Measurements from ENCODE around the gene KDM7A. TPM values are rescaled to one million over a fixed set of nuclear protein-coding genes. Genes with fewer than 3 reads are reported as not detected.

Gene KDM7A
- total and polyA plus RNA-seq, 2 of the 8 experiments (the other 6 are each of a cell fraction or from before 2014, with no cell fraction given) = 2.2 to 12.5 TPM

GRCh38 chr7:140176811-140177702 lies at the start of gene KDM7A (continued):
- TF ChIP-seq SIRT6 (IDR thresholded peaks at IDR 0.05; ENCODE audit: low read length) (no peak), EGR1 (IDR thresholded peaks at IDR 0.05; ENCODE audit: borderline replicate concordance, low read depth, low read length) (peak; percentile 99), BRCA1 (IDR thresholded peaks at IDR 0.05; ENCODE audit: low read depth, low read length) (no peak), SUZ12 (IDR thresholded peaks at IDR 0.05; ENCODE audit: low read length) (0 out of 2 replicates have a peak, but pooled peaks have one; percentile 38), FOSL1 (IDR thresholded peaks at IDR 0.05; ENCODE audit: insufficient read depth, low read depth, low read length) (no peak), TAF7 (optimal IDR thresholded peaks at IDR 0.05; ENCODE audit: borderline replicate concordance, low read depth, low read length) (peak; percentile 36), SP4 (IDR thresholded peaks at IDR 0.05; ENCODE audit: low read length) (no peak), NANOG (IDR thresholded peaks at IDR 0.05; ENCODE audit: insufficient read depth, low read depth, low read length, poor library complexity, severe bottlenecking) (no peak), POLR2A (IDR thresholded peaks at IDR 0.05; ENCODE audit: control extremely low read depth in 1 of 2, low read depth in 2 of 2, low read length in 2 of 2) (peak in 1 of 2 experiments; percentile 56; a peak in 2 of 3 replicates), E2F6 (IDR thresholded peaks at IDR 0.05) (no peak), SIX5 (IDR thresholded peaks at IDR 0.05; ENCODE audit: low read depth, low read length) (no peak), CBX5 (IDR thresholded peaks at IDR 0.05; ENCODE audit: low read depth, low read length) (no peak), SIN3A (conservative IDR thresholded peaks at IDR 0.05 in 1 of 2, IDR thresholded peaks at IDR 0.05 in 1 of 2; ENCODE audit: low read depth in 1 of 2, low read length in 2 of 2) (peak in 1 of 2 experiments; percentile 84; a peak in 2 of 4 replicates), CBX8 (IDR thresholded peaks at IDR 0.05; ENCODE audit: borderline replicate concordance, low read depth, low read length) (no peak), RAD21 (IDR thresholded peaks at IDR 0.05 in 1 of 2, conservative IDR thresholded peaks at IDR 0.05 in 1 of 2; ENCODE audit: low read depth in 2 of 2, low read length in 2 of 2) (no peak), EP300 (IDR thresholded peaks at IDR 0.05; ENCODE audit: borderline replicate concordance in 1 of 2, low read depth in 2 of 2, low read length in 2 of 2) (no peak), KDM1A (IDR thresholded peaks at IDR 0.05; ENCODE audit: borderline replicate concordance, low read length) (no peak), JUND (IDR thresholded peaks at IDR 0.05; ENCODE audit: low read length) (no peak), MAX (IDR thresholded peaks at IDR 0.05) (peak; percentile 46), HDAC2 (IDR thresholded peaks at IDR 0.05; ENCODE audit: borderline replicate concordance in 1 of 2, low read depth in 2 of 2, low read length in 2 of 2) (peak in 1 of 2 experiments; percentile 68; a peak in 1 of 4 replicates), BACH1 (IDR thresholded peaks at IDR 0.05; ENCODE audit: low read length) (peak; percentile 73), GTF2F1 (IDR thresholded peaks at IDR 0.05; ENCODE audit: borderline replicate concordance, low read depth, low read length) (no peak)
